GM10847 (cell line): Measurements from ENCODE around the gene DENND4B.

Experiments
- POLR2A ChIP-seq: IDR thresholded peaks from 2 replicates; pipeline ENCODE4 v1.6.1; 2011; ENCODE audit not compliant: insufficient read length; ENCODE audit errors: extremely low read depth

DENND4B gene

DNA sequence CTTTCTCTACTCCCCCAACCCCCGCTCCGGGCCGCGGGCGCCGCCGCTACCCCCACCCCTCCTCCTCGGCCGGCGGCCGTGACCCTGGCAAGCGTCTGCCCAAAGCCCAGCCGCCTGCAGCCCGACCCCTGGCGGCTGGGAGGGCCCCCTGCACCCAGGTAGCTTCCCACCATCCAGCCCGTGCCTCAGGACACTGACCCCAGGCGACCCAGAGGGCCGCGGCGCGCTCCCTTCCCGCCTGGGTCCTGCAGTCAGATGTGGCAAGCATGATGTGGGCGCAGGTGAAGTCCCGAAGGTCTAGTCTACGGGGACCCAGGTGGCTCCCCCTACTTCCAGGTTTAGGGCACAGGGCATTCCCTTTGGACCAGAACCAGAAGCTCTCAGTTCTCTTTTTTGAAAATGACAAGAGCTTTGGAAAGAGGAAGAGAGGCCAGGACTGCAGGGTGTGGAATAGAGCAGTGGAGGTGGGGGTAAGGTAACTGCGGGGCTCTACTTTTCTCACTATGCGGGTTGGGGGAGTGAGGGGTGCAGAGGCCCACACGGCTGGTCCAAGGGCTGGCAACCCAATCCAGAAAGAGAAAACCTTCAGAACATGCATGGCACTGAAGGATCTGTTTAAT lies at the start of gene DENND4B:
Gene DENND4B (minus strand): TSS at position 97 of the 620 bp plus-strand sequence. CDS start 2,344 bp downstream, outside the sequence.
- TF ChIP-seq POLR2A = no peak

GRCh38 chr1:153995640-153996039 lies 49.1 kb upstream of the DENND4B start:
- no peak for TF ChIP-seq POLR2A

- TF ChIP-seq POLR2A = no peak
These were observed 48.7 kb upstream of the DENND4B start for GRCh38 chr1:153995202-153995601.

DNA sequence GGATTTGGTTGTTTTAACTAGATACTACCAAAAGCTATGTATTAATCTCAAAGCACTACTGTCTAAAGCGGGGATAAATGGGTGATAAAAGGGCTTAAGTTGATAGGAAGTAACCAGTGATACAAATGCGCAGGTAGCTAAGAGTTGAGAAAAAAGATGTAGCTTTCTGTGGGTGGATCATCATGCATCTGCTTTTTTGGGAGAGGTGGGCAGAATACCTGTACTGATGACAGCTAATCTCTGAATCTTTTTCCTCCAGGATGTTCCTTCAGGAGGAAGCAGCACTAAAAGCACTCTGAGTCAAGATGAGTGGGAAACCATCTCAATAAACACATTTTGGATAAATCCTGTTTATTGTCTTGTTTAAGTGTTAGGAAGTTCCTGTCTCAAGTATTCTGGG lies 45.3 kb upstream of the DENND4B start:
- no peak for TF ChIP-seq POLR2A

GRCh38 chr1:153991151-153991630 lies 44.7 kb upstream of the DENND4B start:
- TF ChIP-seq POLR2A = no peak

GRCh38 chr1:153990468-153991150 lies 44.1 kb upstream of the DENND4B start, which contains the start of gene RPS27:
RPS27 (plus strand) TSS chr1:153990762; CDS start chr1:153990797, 35 bp downstream.
- peak; percentile 99 for TF ChIP-seq POLR2A

DNA sequence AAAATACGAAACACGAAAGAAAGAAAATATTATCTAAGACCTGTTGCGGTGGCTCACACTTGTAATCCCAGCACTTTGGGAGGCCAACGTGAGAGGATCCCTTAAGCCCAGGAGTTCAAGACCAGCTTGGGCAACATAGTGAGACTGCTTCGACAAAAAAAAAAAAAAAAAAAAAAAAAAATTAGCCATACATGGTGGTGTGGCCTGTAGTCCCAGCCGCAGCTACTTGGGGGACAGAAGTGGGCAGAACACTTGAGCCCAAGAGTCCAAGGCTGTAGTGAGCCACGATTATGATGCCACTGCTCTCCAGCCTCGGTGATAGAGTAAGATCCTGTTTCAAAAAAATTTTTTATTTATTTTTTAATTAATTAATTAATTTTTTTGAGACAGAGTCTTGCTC lies 41.1 kb upstream of the DENND4B start:
- TF ChIP-seq POLR2A = no peak

- TF ChIP-seq POLR2A = no peak
These were observed 39.6 kb upstream of the DENND4B start, which contains the start of gene RAB13 for GRCh38 chr1:153985941-153986761. RAB13 (minus strand) TSS chr1:153986339; CDS start chr1:153986236, 103 bp downstream.

DNA sequence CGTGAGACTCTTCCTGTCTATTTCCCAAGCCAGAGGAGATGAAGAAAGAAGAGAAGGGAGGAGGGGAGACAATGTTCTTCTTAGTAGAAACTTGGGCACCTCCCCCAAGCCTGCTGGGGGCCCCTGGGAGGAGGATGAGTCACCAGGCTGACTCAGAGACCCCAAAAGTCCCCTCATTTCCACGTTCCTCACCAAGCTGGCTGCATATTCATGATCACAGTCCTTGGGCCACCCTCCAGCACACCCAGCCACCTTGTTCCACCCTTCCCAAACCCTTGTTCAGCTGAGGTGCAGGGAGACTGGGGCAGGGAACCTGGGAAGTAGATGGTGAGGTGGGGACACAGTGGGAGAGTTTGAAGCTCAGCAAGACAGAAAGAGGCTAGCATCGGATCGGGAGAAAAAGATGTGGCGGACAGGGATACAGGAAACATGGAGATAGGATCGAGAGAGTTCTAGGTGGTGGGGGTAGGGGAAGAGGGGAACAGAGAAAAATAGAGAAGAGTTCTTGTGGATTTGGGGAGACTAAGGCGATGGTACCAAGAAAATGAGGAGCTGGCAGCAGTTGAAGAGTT lies 38.9 kb upstream of the DENND4B start:
- TF ChIP-seq POLR2A = no peak

DNA sequence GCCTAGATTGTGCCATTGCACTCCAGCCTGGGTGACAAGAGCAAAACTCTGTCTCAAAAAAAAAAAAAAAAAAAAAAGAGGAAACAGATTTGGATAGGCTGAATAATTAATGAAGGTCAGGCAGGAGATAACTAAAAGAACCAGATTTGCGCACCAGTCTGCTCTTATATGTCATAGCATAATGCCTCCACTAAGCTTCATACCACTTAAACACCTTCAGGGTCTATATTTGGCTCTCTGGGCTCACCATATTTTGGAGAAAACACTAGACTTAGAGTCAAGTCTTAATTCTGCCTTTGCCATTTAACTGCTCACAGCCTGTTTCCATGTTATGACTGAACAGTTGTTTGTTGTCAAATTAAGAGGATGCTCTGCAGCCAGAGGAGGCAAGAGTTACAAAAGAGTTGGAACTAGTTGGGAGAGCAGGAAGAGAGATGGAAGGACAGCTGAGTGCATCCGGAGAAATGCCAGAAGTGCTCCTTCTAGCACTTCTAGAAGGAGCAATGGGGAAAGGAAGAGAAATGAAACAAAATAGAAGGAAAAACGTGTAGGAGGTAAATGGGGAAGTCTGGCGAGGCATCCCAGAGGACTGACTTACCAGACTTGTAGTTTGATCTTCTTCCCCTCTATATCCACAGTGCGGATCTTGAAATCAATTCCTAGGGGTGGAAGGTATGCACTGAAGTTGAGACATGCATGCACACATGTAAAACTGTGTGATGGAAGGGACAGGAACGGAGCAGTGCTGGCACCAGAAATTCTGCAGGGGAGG lies 37.8 kb upstream of the DENND4B start:
- no peak for TF ChIP-seq POLR2A

GRCh38 chr1:153978274-153978909 lies 31.9 kb upstream of the DENND4B start:
- TF ChIP-seq POLR2A = no peak

GRCh38 chr1:153977250-153978240 lies 31.0 kb upstream of the DENND4B start, which contains the start of gene JTB:
JTB (minus strand) TSS chr1:153977674; CDS start chr1:153977252, 422 bp downstream.
- peak; percentile 87 for TF ChIP-seq POLR2A

GRCh38 chr1:153976819-153977249 lies 30.3 kb upstream of the DENND4B start:
- no peak for TF ChIP-seq POLR2A

GRCh38 chr1:153973525-153973924 lies 27.0 kb upstream of the DENND4B start:
- TF ChIP-seq POLR2A = no peak
